Activated CD4-positive, alpha-beta T cell treated with anti-CD3 and anti-CD28 coated beads for 24 hours (primary cell): Measurements from ENCODE around the gene ZNHIT1.
"Not testable (repeated sequence)": the region's sequence is repeated elsewhere in the genome, so short reads cannot be mapped to it uniquely, and the experiment has no call there.

Experiments used
- DNase-seq, 2 donors: peaks; one replicate each; pipeline ENCODE4 v3.0.0-alpha.2; 2020; ENCODE audit warnings: low read depth in 2 of 2

The ZNHIT1 gene

DNA sequence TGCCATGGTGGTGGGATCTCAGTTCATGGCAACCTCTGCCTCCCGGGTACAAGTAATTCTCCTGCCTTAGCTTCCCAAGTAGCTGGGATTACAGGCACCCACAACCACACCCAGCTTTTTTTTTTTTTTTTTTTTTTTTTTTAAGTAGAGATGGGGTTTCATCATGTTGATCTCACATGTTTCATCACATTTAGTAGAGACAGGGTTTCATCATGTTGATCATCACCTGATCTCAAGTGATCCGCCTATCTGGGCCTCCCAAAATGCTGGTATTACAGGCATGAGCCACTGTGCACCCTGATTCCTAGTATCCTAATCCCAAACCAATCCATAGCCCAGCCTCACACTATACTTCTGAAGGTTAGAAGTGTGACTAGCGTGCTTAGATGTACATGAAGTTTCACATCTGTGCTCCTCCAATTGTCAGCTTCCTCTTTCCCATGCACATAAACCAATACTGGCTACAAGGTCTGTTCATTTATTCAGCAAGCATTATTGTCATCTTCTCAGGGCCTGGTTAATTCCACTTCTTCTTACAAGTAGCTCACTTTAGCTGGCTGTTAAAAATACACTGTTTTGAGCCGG is 31.0 kb upstream of the ZNHIT1 start:
- no peak for DNase-seq

DNA sequence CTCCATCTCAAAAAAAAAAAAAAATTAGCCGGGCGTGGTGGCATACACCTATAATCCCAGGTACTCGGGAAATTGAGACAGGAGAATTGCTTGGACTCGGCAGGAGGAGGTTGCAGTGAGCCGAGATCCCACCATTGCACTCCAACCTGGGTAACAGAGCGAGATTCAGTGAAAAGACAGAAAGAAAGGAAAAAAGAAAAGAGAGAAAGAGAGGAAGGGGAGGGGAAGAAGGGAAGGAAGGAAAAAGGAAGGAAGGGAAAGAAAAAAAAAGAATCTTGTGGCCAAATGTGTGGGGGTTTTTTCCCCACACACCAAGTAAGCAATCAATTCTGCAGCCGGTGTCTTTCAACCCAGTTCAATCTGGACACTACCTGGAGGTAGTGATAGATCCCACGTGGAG is 28.9 kb upstream of the ZNHIT1 start:
- no peak for DNase-seq

DNA sequence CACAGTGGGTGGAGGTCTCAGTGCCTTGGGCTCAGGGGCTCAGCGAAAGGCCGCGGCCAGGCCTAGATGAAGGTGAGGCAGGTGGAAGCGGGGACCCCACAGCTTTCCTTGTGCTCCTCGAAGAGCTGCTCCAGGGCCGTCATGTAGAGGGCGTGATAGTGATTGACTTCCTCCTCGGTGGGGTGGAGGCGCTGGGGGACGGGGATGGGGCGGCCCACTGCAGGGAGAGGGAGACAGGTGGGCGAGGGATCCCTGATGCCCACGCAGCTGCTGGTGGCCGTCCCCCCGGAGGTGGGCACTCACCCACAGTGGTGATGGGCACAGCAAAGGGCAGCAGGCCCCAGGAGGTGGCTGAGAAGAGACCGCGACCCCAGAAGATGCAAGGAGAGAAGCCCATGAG is 22.1 kb upstream of the ZNHIT1 start:
- DNase-seq: no peak

GRCh38 chr7:101197991-101198390 is 20.0 kb upstream of the ZNHIT1 start:
- no peak for DNase-seq

DNA sequence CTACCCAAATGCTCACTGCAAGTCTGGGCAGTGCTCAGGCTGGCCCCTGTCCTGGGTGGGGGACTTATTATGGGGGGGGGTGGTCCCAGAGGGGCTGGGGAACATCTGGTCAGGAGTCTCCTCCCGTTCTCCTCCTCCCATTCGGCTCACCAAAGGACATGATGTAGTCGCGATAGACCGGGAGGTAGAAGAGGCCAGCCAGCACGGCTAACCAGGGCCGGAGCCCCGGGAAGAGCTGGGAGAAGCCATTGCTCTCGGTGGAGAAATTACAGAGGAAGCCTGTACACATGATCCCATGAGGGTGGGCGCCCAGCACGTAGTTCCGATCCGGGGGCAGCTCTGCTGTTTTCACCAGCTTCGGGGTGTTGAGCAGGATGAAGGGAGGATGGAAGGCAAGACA is 19.5 kb upstream of the ZNHIT1 start:
- no peak for DNase-seq

DNA sequence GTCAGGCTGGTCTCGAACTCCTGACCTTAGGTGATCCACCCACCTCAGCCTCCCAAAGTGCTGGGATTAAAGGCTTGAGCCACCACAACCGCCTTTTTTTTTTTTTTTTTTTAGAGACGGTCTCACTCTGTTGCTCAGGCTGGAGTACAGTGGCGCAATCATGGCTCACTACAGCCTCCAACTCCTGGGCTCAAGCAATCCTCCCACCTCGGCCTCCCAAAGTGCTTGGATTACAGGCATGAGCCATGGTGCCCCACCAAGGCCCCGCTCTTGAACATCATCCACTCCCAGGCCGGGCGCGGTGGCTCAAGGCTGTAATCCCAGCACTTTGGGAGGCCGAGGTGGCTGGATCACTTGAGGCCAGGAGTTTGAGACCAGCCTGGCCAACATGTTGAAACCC is 18.4 kb upstream of the ZNHIT1 start:
- DNase-seq: not testable (repeated sequence)

DNA sequence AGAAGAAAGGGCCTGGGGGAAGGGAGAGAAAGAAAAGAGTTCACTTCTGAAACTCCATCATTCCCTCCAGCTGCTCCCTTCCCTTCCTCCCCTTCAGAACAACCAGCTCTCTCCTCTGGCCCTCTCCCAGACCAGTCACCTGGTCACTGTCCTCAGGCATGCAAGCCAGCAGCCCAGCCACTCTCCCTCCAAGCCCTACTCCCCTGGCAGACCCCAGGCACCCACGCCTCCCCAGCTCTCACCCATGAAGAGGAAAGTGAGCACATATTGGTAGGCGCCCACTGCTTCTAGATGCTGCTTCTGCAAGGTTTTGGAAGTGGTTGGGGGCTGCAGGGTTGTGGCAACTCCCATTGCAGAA is 17.5 kb upstream of the ZNHIT1 start:
- DNase-seq: no peak

DNA sequence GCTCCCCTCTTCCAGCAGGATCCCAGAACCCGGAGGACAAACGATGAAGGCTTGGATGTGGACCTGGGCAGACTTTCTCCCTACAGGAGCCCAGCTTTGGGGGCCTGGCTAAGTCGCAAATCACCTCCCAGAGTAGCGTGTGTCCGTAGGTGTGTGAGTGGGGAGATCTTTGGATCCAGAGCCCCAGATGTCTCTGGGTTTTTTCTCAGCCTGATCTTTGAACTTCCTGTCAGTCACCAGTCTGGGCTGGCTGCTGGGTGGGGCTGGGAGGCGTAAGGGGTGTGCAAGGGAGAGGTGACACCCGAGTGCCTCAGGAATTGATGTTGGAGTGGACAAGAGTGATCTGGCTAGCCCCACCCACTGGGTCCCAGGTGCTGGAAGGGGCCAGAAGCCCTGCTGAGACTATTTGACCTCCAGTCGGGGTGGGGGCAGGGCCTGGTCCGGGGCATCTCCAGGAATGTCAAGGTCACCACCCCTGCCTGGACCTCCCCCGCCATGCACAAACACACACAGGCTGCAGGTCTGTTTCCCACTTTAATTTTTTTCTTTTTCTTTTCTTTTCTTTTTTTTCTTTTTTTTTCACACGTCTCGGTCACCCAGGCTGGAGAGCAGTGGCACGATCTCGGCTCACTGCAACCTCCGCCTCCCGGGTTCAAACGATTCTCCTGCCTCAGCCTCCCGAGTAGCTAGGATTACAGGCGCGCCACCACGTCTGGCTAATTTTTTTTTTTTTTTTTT is 16.9 kb upstream of the ZNHIT1 start, which contains the start of gene MOGAT3:
TSS of gene MOGAT3 (minus strand) at position 175 of the 738 bp plus-strand sequence. CDS start 182 bp downstream, outside the sequence.
- DNase-seq: no peak

GRCh38 chr7:101201695-101202602 is 16.0 kb upstream of the ZNHIT1 start:
- DNase-seq: no peak

DNA sequence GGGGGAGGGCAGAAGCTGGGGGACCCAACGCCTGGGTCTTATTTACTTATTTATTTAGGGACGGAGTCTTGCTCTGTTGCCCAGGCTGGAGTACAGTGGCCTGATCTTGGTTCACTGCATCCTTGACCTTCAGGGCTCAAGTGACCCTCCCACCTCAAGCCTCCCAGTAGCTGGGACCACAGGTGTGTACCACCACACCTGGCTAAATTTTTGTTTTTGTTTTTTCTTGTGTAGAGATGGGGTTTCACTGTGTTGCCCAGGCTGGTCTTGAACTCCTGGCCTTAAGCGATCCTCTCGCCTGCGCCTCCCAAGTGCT is 15.4 kb upstream of the ZNHIT1 start:
- no peak for DNase-seq

- not testable (repeated sequence) for DNase-seq
Measured at GRCh38 chr7:101203740-101204738, 13.9 kb upstream of the ZNHIT1 start.

- no peak for DNase-seq
Measured at GRCh38 chr7:101205901-101206664, 11.9 kb upstream of the ZNHIT1 start.

GRCh38 chr7:101206665-101207042 is 11.3 kb upstream of the ZNHIT1 start:
- no peak for DNase-seq

DNA sequence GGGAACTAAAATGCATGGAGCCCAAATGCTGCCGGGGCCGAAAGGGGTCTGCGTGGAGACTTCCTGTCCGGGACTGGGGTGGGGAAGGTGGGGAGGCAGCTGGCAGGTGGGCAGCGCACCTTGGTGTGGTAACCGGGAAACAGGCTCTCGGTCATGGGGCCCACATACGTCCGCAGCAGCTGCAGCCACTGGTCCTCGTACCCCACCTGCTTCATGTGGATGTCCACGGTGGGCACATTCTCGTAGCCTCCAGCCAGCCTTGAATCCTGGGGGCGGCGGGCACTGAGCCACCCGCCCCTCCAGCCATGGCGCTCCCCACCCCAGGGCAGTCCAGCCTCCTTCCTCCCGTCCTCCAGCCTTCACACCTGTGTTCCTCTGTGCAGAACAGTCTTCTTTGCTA is 10.5 kb upstream of the ZNHIT1 start:
- DNase-seq: no peak

- no peak for DNase-seq
Measured at GRCh38 chr7:101208794-101209193, 9.2 kb upstream of the ZNHIT1 start.

GRCh38 chr7:101210143-101210542 is 7.8 kb upstream of the ZNHIT1 start:
- no peak for DNase-seq

DNA sequence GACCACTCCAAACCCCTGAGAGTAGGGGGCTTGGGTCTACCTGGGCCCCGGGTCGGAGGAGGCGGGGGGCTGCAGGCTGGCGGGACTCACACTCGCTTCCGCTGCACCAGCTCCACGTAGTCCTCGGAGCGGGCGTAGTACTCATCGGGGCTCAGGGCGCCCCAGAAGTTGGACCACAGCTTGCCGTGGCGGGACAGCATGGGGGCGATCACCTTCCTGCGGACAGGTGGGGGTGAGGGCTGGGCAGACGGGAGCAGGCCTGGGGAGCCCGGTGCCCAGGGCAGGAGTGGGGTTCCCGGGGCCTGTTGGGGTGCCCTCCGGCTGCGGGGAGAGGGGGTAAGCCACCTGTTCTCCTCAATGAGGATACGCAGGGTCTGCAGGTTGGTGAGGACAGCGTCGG is 6.5 kb upstream of the ZNHIT1 start:
- DNase-seq: no peak

DNA sequence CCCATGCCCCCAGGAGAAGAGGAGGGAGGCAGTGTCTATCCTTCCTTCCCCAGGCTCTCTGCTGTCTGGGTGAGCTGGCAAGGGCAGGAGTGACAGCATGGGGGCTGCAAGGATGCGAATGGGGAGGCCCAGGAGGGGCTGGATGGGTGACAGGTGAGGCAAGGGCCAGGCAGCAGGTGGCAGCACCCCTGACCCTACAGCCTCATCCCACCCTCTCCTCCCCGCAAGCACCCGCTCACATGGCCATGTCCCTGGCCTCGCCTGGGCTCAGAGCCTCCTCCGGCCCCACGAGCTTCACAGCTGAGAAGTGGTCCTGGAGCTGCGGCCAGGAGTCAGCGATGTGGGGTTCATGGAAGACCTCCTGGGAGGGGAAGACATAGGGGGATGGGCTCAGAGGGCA is 6.0 kb upstream of the ZNHIT1 start:
- no peak for DNase-seq

DNA sequence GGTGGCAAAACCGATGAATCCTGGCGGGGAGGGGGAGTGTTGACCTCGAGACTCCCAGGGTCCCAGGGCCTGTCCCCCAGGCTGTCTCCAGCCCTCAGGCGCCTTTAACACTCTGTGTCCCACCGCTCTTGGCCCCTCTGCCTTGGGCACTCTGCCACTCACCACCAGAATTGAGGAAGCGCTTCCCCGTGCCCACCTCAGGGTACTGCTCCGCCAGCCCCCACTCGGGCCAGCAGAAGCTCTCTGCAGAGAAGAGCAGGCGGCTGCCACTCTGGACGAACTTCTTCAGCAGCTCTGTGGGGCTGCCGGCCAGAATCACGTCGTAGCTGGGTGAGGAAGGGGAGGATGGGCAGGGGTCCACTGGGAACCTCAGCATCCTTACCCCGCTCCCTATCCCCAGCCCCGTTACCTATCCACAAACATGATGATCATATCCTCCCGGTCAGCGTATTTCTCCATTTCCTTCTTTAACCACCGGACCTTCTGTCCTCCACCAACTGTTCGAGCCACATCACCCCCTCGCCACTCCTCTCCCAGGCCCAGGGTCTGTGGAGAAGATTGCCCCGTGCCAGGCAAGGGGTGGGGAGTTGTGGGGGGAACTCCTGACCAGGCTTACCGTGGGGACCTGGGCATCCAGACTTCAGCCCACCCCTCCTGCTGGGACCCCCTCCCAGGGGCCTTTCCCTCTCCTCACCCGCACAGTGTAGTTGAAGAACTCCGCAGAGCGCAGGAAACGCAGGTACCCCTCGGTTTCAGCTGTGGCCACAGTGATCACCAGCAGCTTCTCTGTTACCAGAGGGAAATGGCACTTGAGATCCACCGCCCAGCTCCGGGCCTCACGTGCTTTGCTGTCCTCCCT is 1.7 kb upstream of the ZNHIT1 start:
- no peak for DNase-seq

DNA sequence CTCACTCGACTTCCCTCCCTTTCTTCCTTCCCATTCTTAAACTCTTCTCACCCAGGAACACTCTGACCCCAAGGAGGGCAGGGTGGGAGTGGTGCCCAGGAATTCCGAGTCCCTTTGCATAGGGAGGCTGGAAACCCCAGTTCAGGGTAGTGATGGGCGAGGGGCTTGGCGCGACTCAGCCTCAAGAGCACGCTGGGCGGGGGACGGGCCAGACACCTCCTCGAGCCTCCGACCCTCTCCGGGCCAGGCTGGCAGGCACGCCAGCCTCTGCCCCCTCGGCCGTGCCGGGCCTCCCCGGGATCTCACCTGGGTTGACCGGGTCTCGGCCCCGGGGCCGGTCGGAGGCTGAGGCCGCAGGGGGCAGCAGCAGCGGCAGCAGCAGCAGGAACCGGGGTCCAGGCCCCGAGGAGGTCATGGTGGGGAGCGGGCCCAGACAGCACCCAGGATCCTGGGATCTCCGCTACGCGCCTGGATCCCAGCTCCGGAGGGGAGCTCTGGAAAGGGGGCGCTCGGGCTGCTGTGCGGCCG is 1.0 kb upstream of the ZNHIT1 start:
- no peak for DNase-seq
